ENCODE measurements around the gene FUT8. TPM values are rescaled to one million over a fixed set of nuclear protein-coding genes. Genes with fewer than 3 reads are reported as not detected.

Gene FUT8
- total RNA-seq, 5 donors from 2014 or later (not counting 1 experiment from before 2014, with no cell fraction given), result 37.6 to 51.7 (median 43.9) TPM

DNA sequence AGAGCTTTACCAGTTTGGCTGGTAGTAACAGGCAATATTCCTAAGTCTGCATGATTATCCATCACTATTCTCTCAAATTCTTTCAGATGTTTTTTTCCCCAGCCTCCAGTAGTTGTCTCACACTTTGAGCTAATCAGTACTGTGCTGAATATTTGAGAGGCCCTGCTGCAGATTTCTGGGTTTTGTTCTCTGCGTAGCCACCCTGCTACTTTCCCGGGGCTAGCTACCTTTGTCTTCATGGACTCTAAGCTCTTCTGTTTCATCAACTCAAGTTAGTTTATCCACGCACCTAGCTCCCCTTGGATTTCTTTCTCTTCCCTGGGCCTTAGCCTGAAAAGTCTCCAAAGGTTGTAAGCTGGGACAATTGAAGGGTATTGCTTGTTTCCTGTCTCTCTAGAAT lies 73.0 kb downstream of the FUT8 start:
- Mint-ChIP-seq H3K27ac (no peak overlapping the region), H3K27me3 (no peaks in the 10 kb centered on the region), H3K4me3 (no peak overlapping the region), H3K9me3 (no peaks in the 10 kb centered on the region), H3K4me1 (peaks cover 53 to 65% (median 62%) of the 10 kb centered on the region in 3 donors), H3K36me3 (peaks cover 26% of the 10 kb centered on the region)
- no peaks in the 10 kb centered on the region for H3K9me3 ChIP-seq
- H3K4me3 ChIP-seq (ENCODE audit: control insufficient read depth in 1 of 2, extremely low read depth in 1 of 2, low read length in 1 of 2), result no peak overlapping the region
- 100% methylated on average over 2 of the region's 3 CpGs for WGBS (ENCODE audit: insufficient coverage)
- H3K27me3 ChIP-seq (replicated peaks in 1 of 2; ENCODE audit: control insufficient read depth in 2 of 2, extremely low read depth in 1 of 2, insufficient read depth in 2 of 2, low read length in 1 of 2), result no peaks in the 10 kb centered on the region
- ChIA-PET POLR2A (no interaction called here), CTCF (no interaction called here)
- no peaks in the 10 kb centered on the region for H3K4me1 ChIP-seq (ENCODE audit: control insufficient read depth in 1 of 2, extremely low read depth in 1 of 2, insufficient read depth in 2 of 2, low read length in 2 of 2)
- DNase-seq (no peak), ATAC-seq (replicated peaks in 1 of 4) (no peak)
- H3K27ac ChIP-seq (ENCODE audit: low read length), result no peak overlapping the region
- no peaks in the 10 kb centered on the region for H3K36me3 ChIP-seq (ENCODE audit: control insufficient read depth in 2 of 2, extremely low read depth in 1 of 2, insufficient read depth in 1 of 2, low read length in 1 of 2)

DNA sequence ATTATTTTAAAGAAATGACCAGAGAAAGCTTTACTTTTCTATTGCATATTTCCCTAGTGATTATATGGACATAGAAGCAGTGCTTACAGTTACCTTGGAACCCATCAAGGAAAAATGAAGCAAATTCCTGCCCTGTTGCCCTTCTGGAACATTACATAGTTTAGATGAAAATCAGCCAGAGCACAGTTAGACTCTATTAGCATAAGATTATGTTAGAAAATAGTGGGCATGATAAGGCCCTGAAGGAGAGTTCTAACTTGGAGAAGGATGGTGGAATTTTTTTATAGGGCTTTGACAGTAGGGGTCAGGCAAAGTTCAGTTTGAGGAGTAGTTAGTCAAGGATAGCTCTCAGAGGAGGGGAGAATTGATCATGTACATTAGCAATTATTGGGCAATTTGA lies 74.3 kb downstream of the FUT8 start:
- Histone ChIP-seq H3K36me3 (ENCODE audit: control insufficient read depth in 2 of 2, extremely low read depth in 1 of 2, insufficient read depth in 1 of 2, low read length in 1 of 2) (no peaks in the 10 kb centered on the region), H3K27me3 (replicated peaks in 1 of 2; ENCODE audit: control insufficient read depth in 2 of 2, extremely low read depth in 1 of 2, insufficient read depth in 2 of 2, low read length in 1 of 2) (no peaks in the 10 kb centered on the region), H3K4me3 (ENCODE audit: control insufficient read depth in 1 of 2, extremely low read depth in 1 of 2, low read length in 1 of 2) (no peak overlapping the region), H3K4me1 (ENCODE audit: control insufficient read depth in 1 of 2, extremely low read depth in 1 of 2, insufficient read depth in 2 of 2, low read length in 2 of 2) (no peaks in the 10 kb centered on the region), H3K9me3 (no peaks in the 10 kb centered on the region), H3K27ac (ENCODE audit: low read length) (no peak overlapping the region)
- Mint-ChIP-seq H3K4me1 (peaks cover 45 to 63% (median 60%) of the 10 kb centered on the region in 3 donors), H3K27me3 (no peaks in the 10 kb centered on the region), H3K27ac (no peak overlapping the region), H3K36me3 (peaks cover 33% of the 10 kb centered on the region), H3K4me3 (no peak overlapping the region), H3K9me3 (no peaks in the 10 kb centered on the region)
- ChIA-PET CTCF (no interaction called here), POLR2A (interaction anchor here in 1 of 2 donors (0.6 kb wide), 1 partner anchor 16 kb away, joined by 4 read pairs; no protein-coding TSS in a partner anchor)
- no peak for DNase-seq
- no peak for ATAC-seq (replicated peaks in 1 of 4)

DNA sequence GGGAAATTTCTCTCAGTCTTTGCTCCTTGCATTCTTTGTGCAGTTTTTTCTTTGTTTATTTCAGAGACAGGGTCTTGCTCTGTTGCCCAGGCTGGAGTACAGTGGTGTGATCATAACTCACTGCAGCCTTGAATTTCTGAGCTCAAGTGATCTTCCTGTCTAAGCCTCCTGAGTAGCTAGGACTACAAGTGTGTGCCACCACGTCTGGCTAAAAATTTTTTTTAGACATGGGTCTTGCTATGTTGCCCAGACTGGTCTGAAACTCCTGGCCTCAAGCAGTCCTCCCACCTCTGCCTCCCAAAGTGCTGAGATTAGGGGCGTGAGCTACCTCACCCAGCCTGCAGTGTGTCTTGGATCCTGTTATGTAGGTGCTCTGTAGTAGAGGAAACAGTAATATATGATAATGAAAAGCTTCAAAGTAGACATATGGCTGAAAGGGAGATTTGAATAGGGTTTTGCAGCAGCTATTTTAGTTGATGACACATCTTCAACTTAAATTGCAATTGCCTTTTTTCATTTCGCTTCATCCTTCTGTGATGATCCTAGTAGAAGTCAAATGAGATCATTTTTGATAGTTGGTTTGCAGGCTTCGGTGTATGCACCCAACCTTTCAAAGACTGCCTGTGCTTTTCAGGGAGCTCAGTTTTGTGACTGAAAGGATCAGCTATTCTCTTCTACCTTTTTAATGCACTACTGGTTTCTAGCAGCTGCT lies 75.4 kb downstream of the FUT8 start:
- H3K4me1 ChIP-seq (ENCODE audit: control insufficient read depth in 1 of 2, extremely low read depth in 1 of 2, insufficient read depth in 2 of 2, low read length in 2 of 2), result no peaks in the 10 kb centered on the region
- H3K9me3 ChIP-seq, result no peaks in the 10 kb centered on the region
- no peak overlapping the region for H3K27ac ChIP-seq (ENCODE audit: low read length)
- H3K27me3 ChIP-seq (replicated peaks in 1 of 2; ENCODE audit: control insufficient read depth in 2 of 2, extremely low read depth in 1 of 2, insufficient read depth in 2 of 2, low read length in 1 of 2), result no peaks in the 10 kb centered on the region
- Mint-ChIP-seq H3K36me3 (peaks cover 36% of the 10 kb centered on the region), H3K27me3 (no peaks in the 10 kb centered on the region), H3K9me3 (no peaks in the 10 kb centered on the region), H3K27ac (no peak overlapping the region), H3K4me1 (peaks cover 47 to 60% (median 58%) of the 10 kb centered on the region in 3 donors), H3K4me3 (no peak overlapping the region)
- WGBS (ENCODE audit: insufficient coverage), result 67% methylated on average over 1 of the region's 4 CpGs
- H3K4me3 ChIP-seq (ENCODE audit: control insufficient read depth in 1 of 2, extremely low read depth in 1 of 2, low read length in 1 of 2), result no peak overlapping the region
- CTCF ChIA-PET, result interaction anchor here (0.5 to 0.6 kb wide), 2 partner anchors 11 to 430 kb away, joined by 4 to 13 read pairs; no protein-coding TSS in a partner anchor
- no peak for ATAC-seq (replicated peaks in 1 of 4)
- DNase-seq, result no peak
- POLR2A ChIA-PET, result interaction anchor here in 1 of 2 donors (0.6 kb wide), 1 partner anchor 15 kb away, joined by 4 read pairs; no protein-coding TSS in a partner anchor
- no peaks in the 10 kb centered on the region for H3K36me3 ChIP-seq (ENCODE audit: control insufficient read depth in 2 of 2, extremely low read depth in 1 of 2, insufficient read depth in 1 of 2, low read length in 1 of 2)

DNA sequence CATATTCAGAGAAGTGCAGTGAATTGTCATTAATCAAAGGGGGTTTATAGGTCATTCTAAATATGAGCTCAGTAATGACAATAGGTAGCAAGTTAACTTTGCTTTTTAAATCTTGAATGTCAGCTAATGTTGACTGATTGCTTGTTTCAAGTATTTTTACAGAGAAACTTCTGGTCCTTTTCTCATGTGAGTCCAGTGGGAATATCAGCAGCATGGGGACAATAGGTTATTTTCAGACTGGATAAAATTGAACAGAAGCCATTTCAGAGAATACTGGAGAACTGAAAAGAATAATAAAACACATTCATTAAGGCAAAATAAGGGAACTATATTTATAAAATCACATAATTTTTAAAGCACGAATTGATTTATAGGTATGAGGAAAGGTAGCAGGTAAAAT lies 78.7 kb downstream of the FUT8 start:
- peaks cover 1 to 8% (median 3%) of the 10 kb centered on the region in 3 donors for H3K9me3 Mint-ChIP-seq
- peaks cover 44 to 48% (median 47%) of the 10 kb centered on the region in 3 donors for H3K4me1 Mint-ChIP-seq
- no peaks in the 10 kb centered on the region for H3K9me3 ChIP-seq
- H3K4me1 ChIP-seq (ENCODE audit: control insufficient read depth in 1 of 2, extremely low read depth in 1 of 2, insufficient read depth in 2 of 2, low read length in 2 of 2), result no peaks in the 10 kb centered on the region
- ATAC-seq (replicated peaks in 1 of 4) (no peak), DNase-seq (no peak)
- H3K4me3 Mint-ChIP-seq, result no peak overlapping the region
- H3K36me3 Mint-ChIP-seq, result peaks cover 34% of the 10 kb centered on the region
- no peak overlapping the region for H3K27ac Mint-ChIP-seq
- no peaks in the 10 kb centered on the region for H3K36me3 ChIP-seq (ENCODE audit: control insufficient read depth in 2 of 2, extremely low read depth in 1 of 2, insufficient read depth in 1 of 2, low read length in 1 of 2)
- no peak overlapping the region for H3K27ac ChIP-seq (ENCODE audit: low read length)
- POLR2A ChIA-PET, result no interaction called here
- CTCF ChIA-PET, result no interaction called here
- no peaks in the 10 kb centered on the region for H3K27me3 ChIP-seq (replicated peaks in 1 of 2; ENCODE audit: control insufficient read depth in 2 of 2, extremely low read depth in 1 of 2, insufficient read depth in 2 of 2, low read length in 1 of 2)
- no peaks in the 10 kb centered on the region for H3K27me3 Mint-ChIP-seq
- H3K4me3 ChIP-seq (ENCODE audit: control insufficient read depth in 1 of 2, extremely low read depth in 1 of 2, low read length in 1 of 2), result no peak overlapping the region
- no CpG with 5 or more reads among the region's 1 CpG for WGBS (ENCODE audit: insufficient coverage)

DNA sequence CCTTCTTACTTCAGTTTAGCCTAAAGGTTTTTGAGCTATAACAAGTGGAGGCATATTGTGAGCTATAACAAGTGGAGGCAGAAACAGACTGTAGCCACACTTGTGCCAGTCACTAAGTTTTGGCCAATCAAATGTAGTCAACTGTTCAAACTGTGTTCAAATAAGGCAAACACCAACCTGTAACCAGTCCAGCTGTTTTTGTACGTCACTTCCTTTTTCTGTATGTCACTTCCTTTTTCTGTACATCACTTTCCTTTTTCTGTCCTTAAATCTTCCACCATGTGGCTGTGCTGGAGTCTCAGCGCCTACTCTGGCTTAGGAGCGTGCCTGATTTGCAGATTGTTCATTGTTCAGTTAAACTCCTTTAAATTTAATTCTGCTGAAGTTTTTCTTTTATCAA lies 79.7 kb downstream of the FUT8 start:
- DNase-seq (no peak), ATAC-seq (replicated peaks in 1 of 4) (no peak)
- Mint-ChIP-seq H3K9me3 (peaks cover 5 to 13% (median 6%) of the 10 kb centered on the region in 3 donors), H3K4me1 (peaks cover 45 to 48% (median 45%) of the 10 kb centered on the region in 3 donors), H3K27ac (no peak overlapping the region), H3K36me3 (peaks cover 36% of the 10 kb centered on the region), H3K27me3 (no peaks in the 10 kb centered on the region), H3K4me3 (no peak overlapping the region)
- no peaks in the 10 kb centered on the region for H3K36me3 ChIP-seq (ENCODE audit: control insufficient read depth in 2 of 2, extremely low read depth in 1 of 2, insufficient read depth in 1 of 2, low read length in 1 of 2)
- no peaks in the 10 kb centered on the region for H3K4me1 ChIP-seq (ENCODE audit: control insufficient read depth in 1 of 2, extremely low read depth in 1 of 2, insufficient read depth in 2 of 2, low read length in 2 of 2)
- H3K27ac ChIP-seq (ENCODE audit: low read length), result no peak overlapping the region
- no peaks in the 10 kb centered on the region for H3K27me3 ChIP-seq (replicated peaks in 1 of 2; ENCODE audit: control insufficient read depth in 2 of 2, extremely low read depth in 1 of 2, insufficient read depth in 2 of 2, low read length in 1 of 2)
- H3K9me3 ChIP-seq, result no peaks in the 10 kb centered on the region
- 100% methylated on average over 2 of the region's 3 CpGs for WGBS (ENCODE audit: insufficient coverage)
- H3K4me3 ChIP-seq (ENCODE audit: control insufficient read depth in 1 of 2, extremely low read depth in 1 of 2, low read length in 1 of 2), result no peak overlapping the region
- CTCF ChIA-PET, result interaction anchor here in 1 of 2 donors (0.6 kb wide), 1 partner anchor 17 kb away, joined by 3 read pairs; no protein-coding TSS in a partner anchor
- POLR2A ChIA-PET, result no interaction called here

DNA sequence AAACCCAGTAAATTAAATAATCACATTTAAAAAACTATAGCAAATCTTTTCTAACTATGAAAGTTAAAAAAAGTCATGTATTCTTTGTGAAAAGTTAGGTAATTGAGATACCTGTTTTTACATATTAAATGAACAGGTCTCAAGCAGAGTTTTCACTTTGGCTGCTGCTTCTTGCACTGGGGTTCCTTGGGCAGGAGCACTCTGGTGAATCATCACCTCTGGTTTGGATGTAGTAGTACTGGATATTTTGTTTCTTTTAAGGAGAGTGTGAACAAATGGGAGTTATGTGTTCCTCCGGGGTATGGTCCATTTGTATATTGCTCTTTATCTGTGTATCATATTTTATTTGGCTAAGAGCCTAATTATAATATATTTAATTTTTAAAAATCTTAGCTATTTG lies 82.7 kb downstream of the FUT8 start:
- Histone ChIP-seq H3K4me1 (ENCODE audit: control insufficient read depth in 1 of 2, extremely low read depth in 1 of 2, insufficient read depth in 2 of 2, low read length in 2 of 2) (no peaks in the 10 kb centered on the region), H3K36me3 (ENCODE audit: control insufficient read depth in 2 of 2, extremely low read depth in 1 of 2, insufficient read depth in 1 of 2, low read length in 1 of 2) (no peaks in the 10 kb centered on the region), H3K9me3 (no peaks in the 10 kb centered on the region), H3K27ac (ENCODE audit: low read length) (no peak overlapping the region), H3K4me3 (ENCODE audit: control insufficient read depth in 1 of 2, extremely low read depth in 1 of 2, low read length in 1 of 2) (no peak overlapping the region), H3K27me3 (replicated peaks in 1 of 2; ENCODE audit: control insufficient read depth in 2 of 2, extremely low read depth in 1 of 2, insufficient read depth in 2 of 2, low read length in 1 of 2) (no peaks in the 10 kb centered on the region)
- peaks cover 38 to 42% (median 42%) of the 10 kb centered on the region in 3 donors for H3K4me1 Mint-ChIP-seq
- ChIA-PET POLR2A (interaction anchor here (0.6 to 0.9 kb wide), 3 partner anchors 24 to 1627 kb away, joined by 3 to 5 read pairs (median 4); partner anchors contain the start of gene FUT8 (in 1 of the 2)), CTCF (no interaction called here)
- no peak overlapping the region for H3K27ac Mint-ChIP-seq
- no peaks in the 10 kb centered on the region for H3K27me3 Mint-ChIP-seq
- DNase-seq (no peak), ATAC-seq (replicated peaks in 1 of 4) (no peak)
- no peak overlapping the region for H3K4me3 Mint-ChIP-seq
- peaks cover 35% of the 10 kb centered on the region for H3K36me3 Mint-ChIP-seq
- no CpG with 5 or more reads among the region's 1 CpG for WGBS (ENCODE audit: insufficient coverage)
- peaks cover 5 to 13% (median 6%) of the 10 kb centered on the region in 3 donors for H3K9me3 Mint-ChIP-seq

All from T-cell (primary cell).